ENCODE measurements around the gene CCDC148.

DNA sequence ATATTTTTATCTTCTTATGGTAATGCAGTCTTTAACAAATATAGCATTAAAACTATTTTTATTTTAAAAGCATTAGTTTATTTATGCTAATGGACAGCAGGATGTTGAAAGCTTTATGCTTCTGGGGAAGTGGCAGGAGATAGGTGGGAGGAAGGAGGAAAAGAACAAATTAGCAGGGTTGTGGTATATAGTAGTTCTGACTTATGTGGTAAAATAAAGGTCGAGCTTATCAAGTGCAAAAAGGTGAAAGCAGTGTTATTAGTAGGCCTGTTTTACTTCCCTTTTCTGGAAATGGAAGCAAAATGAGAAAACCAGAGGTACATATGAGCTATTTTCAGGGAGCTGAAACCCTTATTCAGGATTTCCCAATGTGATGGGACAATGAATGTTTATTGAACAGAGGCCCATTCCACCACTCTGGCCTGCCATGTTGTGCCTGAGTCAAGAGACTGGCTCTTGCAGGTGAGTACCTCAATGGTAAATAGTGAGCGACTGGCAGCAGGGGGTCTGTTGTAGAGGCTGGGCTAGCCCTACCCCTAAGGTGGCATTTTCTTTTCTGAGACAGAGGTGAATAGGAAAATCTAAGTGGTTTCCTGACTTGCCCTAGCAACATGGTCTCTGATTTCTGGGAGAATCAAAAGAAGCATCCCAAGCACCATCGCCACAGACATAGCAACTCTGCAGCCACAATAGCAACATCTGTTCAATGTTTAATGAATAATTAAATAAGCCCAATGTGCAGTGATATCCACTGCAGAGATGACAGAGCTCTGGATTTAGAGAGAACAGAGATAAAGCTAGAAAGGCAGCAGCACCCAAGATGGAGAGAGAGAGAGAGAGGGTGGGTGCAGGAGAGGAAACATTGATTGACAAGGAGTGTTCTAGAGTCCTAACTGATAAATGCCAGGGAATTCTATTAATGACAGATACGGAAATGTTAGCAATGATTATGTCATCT is 235.2 kb downstream of the CCDC148 start:
- TF ChIP-seq, protein P1, sequence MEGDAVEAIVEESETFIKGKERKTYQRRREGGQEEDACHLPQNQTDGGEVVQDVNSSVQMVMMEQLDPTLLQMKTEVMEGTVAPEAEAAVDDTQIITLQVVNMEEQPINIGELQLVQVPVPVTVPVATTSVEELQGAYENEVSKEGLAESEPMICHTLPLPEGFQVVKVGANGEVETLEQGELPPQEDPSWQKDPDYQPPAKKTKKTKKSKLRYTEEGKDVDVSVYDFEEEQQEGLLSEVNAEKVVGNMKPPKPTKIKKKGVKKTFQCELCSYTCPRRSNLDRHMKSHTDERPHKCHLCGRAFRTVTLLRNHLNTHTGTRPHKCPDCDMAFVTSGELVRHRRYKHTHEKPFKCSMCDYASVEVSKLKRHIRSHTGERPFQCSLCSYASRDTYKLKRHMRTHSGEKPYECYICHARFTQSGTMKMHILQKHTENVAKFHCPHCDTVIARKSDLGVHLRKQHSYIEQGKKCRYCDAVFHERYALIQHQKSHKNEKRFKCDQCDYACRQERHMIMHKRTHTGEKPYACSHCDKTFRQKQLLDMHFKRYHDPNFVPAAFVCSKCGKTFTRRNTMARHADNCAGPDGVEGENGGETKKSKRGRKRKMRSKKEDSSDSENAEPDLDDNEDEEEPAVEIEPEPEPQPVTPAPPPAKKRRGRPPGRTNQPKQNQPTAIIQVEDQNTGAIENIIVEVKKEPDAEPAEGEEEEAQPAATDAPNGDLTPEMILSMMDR (IDR thresholded peaks at IDR 0.05) = no peak
- TF ChIP-seq HOXB5 (CRISPR knock-in tag; IDR thresholded peaks at IDR 0.05) = no peak
- no peak for TF ChIP-seq MYC (IDR thresholded peaks at IDR 0.05; ENCODE audit: borderline replicate concordance, low read length)
- no peak for TF ChIP-seq POLR2A (IDR thresholded peaks at IDR 0.05; ENCODE audit: low read length)
- TF ChIP-seq JUN (IDR thresholded peaks at IDR 0.05) = no peak
- TF ChIP-seq MAZ (IDR thresholded peaks at IDR 0.05; ENCODE audit: borderline replicate concordance, low read depth, low read length) = no peak
- no peak for TF ChIP-seq CHD2 (IDR thresholded peaks at IDR 0.05; ENCODE audit: low read length, partially characterized antibody)
